AG04450 (cell line): ENCODE results near the gene FGF14. TPM values are rescaled to one million over a fixed set of nuclear protein-coding genes. Genes with fewer than 3 reads are reported as not detected.

Experiments
- CTCF ChIA-PET: fragments of 300-600, 350-600 bp; formaldehyde crosslinking; extraction: SDS; loops from one replicate; lab custom pipeline; 2022; ENCODE audit warnings: antibody characterized with exemption, inconsistent platforms; lab: Charles Lee
- POLR2A ChIA-PET: fragments of 350-600 bp; formaldehyde crosslinking; extraction: SDS; loops from one replicate; lab custom pipeline; 2021; ENCODE audit warnings: antibody characterized with exemption, inconsistent platforms; lab: Yijun Ruan, JAX
- DNase-seq: peaks from one replicate; pipeline ENCODE4 v3.0.0-alpha.2; 2011; ENCODE audit warnings: low read depth, low spot score
- H3K27ac ChIP-seq: one replicate; pipeline ENCODE4 v1.5.1; 2012; ENCODE audit warnings: low read depth, low read length, control low read depth
- H3K27me3 ChIP-seq: one replicate; pipeline ENCODE4 v1.6.0; 2012; ENCODE audit warnings: low read length; ENCODE audit not compliant: control insufficient read depth, insufficient read depth
- H3K4me3 ChIP-seq: 2 replicates; pipeline ENCODE4 v1.5.1; 2011; ENCODE audit warnings: mild to moderate bottlenecking, low read depth, low read length, control low read depth
- H3K9me3 ChIP-seq: 2 replicates; pipeline ENCODE4 v1.5.1; 2012; ENCODE audit warnings: low read length; ENCODE audit not compliant: control insufficient read depth, insufficient read depth
- CTCF ChIP-seq: IDR thresholded peaks from 2 replicates; pipeline ENCODE4 v1.5.1; 2011; ENCODE audit warnings: low read depth, low read length, control low read depth, inconsistent platforms
- polyA plus RNA-seq: library from polyadenylated mRNA; depleted of rRNA; stranded (reverse); fragments of >200 nt; gene quantifications from 2 replicates; pipeline ENCODE4 v1.2.3, GENCODE V29; 2011

Gene FGF14
- polyA plus RNA-seq, 1 experiment = 0.01 TPM

GRCh38 chr13:101708115-101708514 lies 693.7 kb downstream of the FGF14 start:
- Histone ChIP-seq H3K9me3 (no peaks in the 10 kb centered on the region), H3K27ac (no peak overlapping the region), H3K4me3 (no peak overlapping the region), H3K27me3 (no peaks in the 10 kb centered on the region)
- POLR2A ChIA-PET = no interaction called here
- TF ChIP-seq CTCF = no peak
- CTCF ChIA-PET = no interaction called here
- DNase-seq = no peak

- ChIA-PET POLR2A (no interaction called here), CTCF (interaction anchor here (1.2 kb wide), 1 partner anchor 49 kb away, joined by 5 read pairs; no protein-coding TSS in a partner anchor)
- DNase-seq = no peak
- no peak for TF ChIP-seq CTCF
- Histone ChIP-seq H3K9me3 (no peaks in the 10 kb centered on the region), H3K4me3 (no peak overlapping the region), H3K27me3 (no peaks in the 10 kb centered on the region), H3K27ac (no peak overlapping the region)
Measured at GRCh38 chr13:101707659-101708058, 694.2 kb downstream of the FGF14 start.

- ChIA-PET CTCF (interaction anchor here (0.6 to 1.2 kb wide), 3 partner anchors 50 to 159 kb away, joined by 3 to 5 read pairs (median 4); no protein-coding TSS in a partner anchor), POLR2A (interaction anchor here (1.0 to 1.5 kb wide), 2 partner anchors 26 to 66 kb away, joined by 3 read pairs; no protein-coding TSS in a partner anchor)
- no peak for TF ChIP-seq CTCF
- no peaks in the 10 kb centered on the region for H3K9me3 ChIP-seq
- DNase-seq = peak; percentile 84
- no peak overlapping the region for H3K4me3 ChIP-seq
- H3K27me3 ChIP-seq = no peaks in the 10 kb centered on the region
- no peak overlapping the region for H3K27ac ChIP-seq
Measured at GRCh38 chr13:101706651-101707050, 695.2 kb downstream of the FGF14 start.

GRCh38 chr13:101703838-101704237 lies 698.0 kb downstream of the FGF14 start:
- Histone ChIP-seq H3K27me3 (no peaks in the 10 kb centered on the region), H3K27ac (no peak overlapping the region), H3K4me3 (no peak overlapping the region), H3K9me3 (no peaks in the 10 kb centered on the region)
- POLR2A ChIA-PET = no interaction called here
- CTCF ChIA-PET = no interaction called here
- no peak for DNase-seq
- no peak for TF ChIP-seq CTCF

- DNase-seq = no peak
- Histone ChIP-seq H3K27ac (no peak overlapping the region), H3K4me3 (no peak overlapping the region), H3K9me3 (no peaks in the 10 kb centered on the region), H3K27me3 (no peaks in the 10 kb centered on the region)
- ChIA-PET CTCF (no interaction called here), POLR2A (no interaction called here)
- TF ChIP-seq CTCF = no peak
Measured at GRCh38 chr13:101703081-101703480, 698.8 kb downstream of the FGF14 start.
